Parathyroid adenoma (tissue), 2 donors: ENCODE measurements around the gene IL21R.

ENCODE experiments used
- H2AFZ ChIP-seq: fragments of 300-600 bp; sonication (generic); one replicate; pipeline ENCODE4 v1.7.0; 2017; ENCODE audit warnings: antibody characterized with exemption, mild to moderate bottlenecking
- H3K27ac ChIP-seq: fragments of 300-600 bp; sonication (generic); one replicate; pipeline ENCODE4 v1.7.0; 2017
- H3K27me3 ChIP-seq: fragments of 300-600 bp; sonication (generic); one replicate; pipeline ENCODE4 v1.7.0; 2017; ENCODE audit warnings: low read length; ENCODE audit not compliant: control insufficient read depth, insufficient read depth
- H3K36me3 ChIP-seq: fragments of 300-600 bp; sonication (generic); one replicate; pipeline ENCODE4 v1.7.0; 2017; ENCODE audit warnings: low read length; ENCODE audit not compliant: control insufficient read depth, insufficient read depth
- H3K4me1 ChIP-seq: fragments of 300-600 bp; sonication (generic); one replicate; pipeline ENCODE4 v1.7.0; 2017; ENCODE audit warnings: control low read depth
- H3K4me2 ChIP-seq: fragments of 300-600 bp; sonication (generic); one replicate; pipeline ENCODE4 v1.7.0; 2017; ENCODE audit warnings: low read length
- H3K4me3 ChIP-seq: fragments of 300-600 bp; sonication (generic); one replicate; pipeline ENCODE4 v1.7.0; 2017; ENCODE audit warnings: low read depth, low read length
- H3K79me2 ChIP-seq: fragments of 300-600 bp; sonication (generic); one replicate; pipeline ENCODE4 v1.7.0; 2017; ENCODE audit warnings: control low read depth
- H3K9ac ChIP-seq: fragments of 300-600 bp; sonication (generic); one replicate; pipeline ENCODE4 v1.7.0; 2017; ENCODE audit warnings: mild to moderate bottlenecking
- H3K9me3 ChIP-seq: fragments of 300-600 bp; sonication (generic); one replicate; pipeline ENCODE4 v1.7.0; 2017; ENCODE audit warnings: low read length; ENCODE audit not compliant: control insufficient read depth
- CTCF ChIP-seq: fragments of 300-600 bp; sonication (generic); IDR thresholded peaks from one replicate; pipeline ENCODE4 v1.7.0; 2017; ENCODE audit warnings: antibody characterized with exemption, mild to moderate bottlenecking
- donor health status: primary hyperparathyroidism.

Gene IL21R

GRCh38 chr16:27385398-27385797 is 16.6 kb upstream of the IL21R start:
- Histone ChIP-seq H3K9me3 (no peaks in the 10 kb centered on the region), H3K27me3 (no peaks in the 10 kb centered on the region), H3K4me2 (no peak overlapping the region), H3K36me3 (no peaks in the 10 kb centered on the region), H3K4me3 (no peak overlapping the region), H3K4me1 (no peaks in the 10 kb centered on the region), H3K27ac (no peak overlapping the region), H2AFZ (no peak overlapping the region), H3K9ac (no peak overlapping the region), H3K79me2 (no peaks in the 10 kb centered on the region)
- TF ChIP-seq CTCF = no peak

- no peaks in the 10 kb centered on the region for H3K36me3 ChIP-seq
- no peak overlapping the region for H2AFZ ChIP-seq
- no peaks in the 10 kb centered on the region for H3K4me1 ChIP-seq
- no peak overlapping the region for H3K4me2 ChIP-seq
- no peak for TF ChIP-seq CTCF
- no peak overlapping the region for H3K4me3 ChIP-seq
- no peak overlapping the region for H3K9ac ChIP-seq
- no peaks in the 10 kb centered on the region for H3K79me2 ChIP-seq
- no peaks in the 10 kb centered on the region for H3K9me3 ChIP-seq
- peaks cover 2% of the 10 kb centered on the region for H3K27me3 ChIP-seq
- H3K27ac ChIP-seq = no peak overlapping the region
These were observed 15.3 kb upstream of the IL21R start for GRCh38 chr16:27386674-27387073.

GRCh38 chr16:27387724-27388123 is 14.2 kb upstream of the IL21R start:
- H3K4me2 ChIP-seq = no peak overlapping the region
- H3K4me3 ChIP-seq = no peak overlapping the region
- no peak overlapping the region for H3K27ac ChIP-seq
- no peak overlapping the region for H3K9ac ChIP-seq
- no peak overlapping the region for H2AFZ ChIP-seq
- H3K9me3 ChIP-seq = no peaks in the 10 kb centered on the region
- no peaks in the 10 kb centered on the region for H3K36me3 ChIP-seq
- no peak for TF ChIP-seq CTCF
- H3K27me3 ChIP-seq = peaks cover 2% of the 10 kb centered on the region
- no peaks in the 10 kb centered on the region for H3K79me2 ChIP-seq
- H3K4me1 ChIP-seq = no peaks in the 10 kb centered on the region

- H3K79me2 ChIP-seq = no peaks in the 10 kb centered on the region
- peaks cover 2% of the 10 kb centered on the region for H3K27me3 ChIP-seq
- H3K9me3 ChIP-seq = no peaks in the 10 kb centered on the region
- no peak overlapping the region for H3K9ac ChIP-seq
- no peak for TF ChIP-seq CTCF
- no peak overlapping the region for H3K4me2 ChIP-seq
- H3K27ac ChIP-seq = no peak overlapping the region
- H2AFZ ChIP-seq = no peak overlapping the region
- H3K4me1 ChIP-seq = no peaks in the 10 kb centered on the region
- no peak overlapping the region for H3K4me3 ChIP-seq
- no peaks in the 10 kb centered on the region for H3K36me3 ChIP-seq
These were observed 12.6 kb upstream of the IL21R start for GRCh38 chr16:27389272-27389961.

- H3K9me3 ChIP-seq = no peaks in the 10 kb centered on the region
- H3K4me3 ChIP-seq = no peak overlapping the region
- H2AFZ ChIP-seq = no peak overlapping the region
- H3K79me2 ChIP-seq = no peaks in the 10 kb centered on the region
- no peak overlapping the region for H3K27ac ChIP-seq
- no peak overlapping the region for H3K9ac ChIP-seq
- no peak overlapping the region for H3K4me2 ChIP-seq
- H3K4me1 ChIP-seq = no peaks in the 10 kb centered on the region
- H3K36me3 ChIP-seq = no peaks in the 10 kb centered on the region
- H3K27me3 ChIP-seq = peaks cover 2% of the 10 kb centered on the region
- TF ChIP-seq CTCF = no peak
These were observed 11.8 kb upstream of the IL21R start for GRCh38 chr16:27390151-27390550.
